Left hindlimb (tissue), 1 donor: ENCODE measurements around the gene CDH4.

Source experiments
- DNase-seq: peaks from one replicate; pipeline ENCODE4 v3.0.0-alpha.2; 2018

The CDH4 gene

DNA sequence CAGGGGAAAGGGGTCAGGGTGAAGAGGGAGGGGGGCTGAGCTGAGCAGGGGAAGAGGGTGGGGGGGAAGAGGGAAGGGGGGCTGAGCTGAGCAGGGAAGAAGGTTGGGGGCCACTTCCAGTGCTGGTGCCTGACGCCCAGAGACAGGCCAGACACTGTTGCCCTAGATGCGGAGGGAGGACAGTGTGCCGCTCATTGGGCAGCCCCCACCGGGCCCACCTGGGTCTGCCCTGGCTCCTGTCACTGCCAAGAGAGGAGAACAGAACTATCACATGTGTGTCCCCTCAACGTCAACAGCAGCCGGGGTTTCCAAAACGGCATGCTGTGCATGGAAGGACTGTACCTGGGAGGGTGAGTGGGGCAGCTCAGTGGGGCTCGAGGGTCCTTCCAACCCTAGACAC lies 342.1 kb downstream of the CDH4 start:
- no peak for DNase-seq

DNA sequence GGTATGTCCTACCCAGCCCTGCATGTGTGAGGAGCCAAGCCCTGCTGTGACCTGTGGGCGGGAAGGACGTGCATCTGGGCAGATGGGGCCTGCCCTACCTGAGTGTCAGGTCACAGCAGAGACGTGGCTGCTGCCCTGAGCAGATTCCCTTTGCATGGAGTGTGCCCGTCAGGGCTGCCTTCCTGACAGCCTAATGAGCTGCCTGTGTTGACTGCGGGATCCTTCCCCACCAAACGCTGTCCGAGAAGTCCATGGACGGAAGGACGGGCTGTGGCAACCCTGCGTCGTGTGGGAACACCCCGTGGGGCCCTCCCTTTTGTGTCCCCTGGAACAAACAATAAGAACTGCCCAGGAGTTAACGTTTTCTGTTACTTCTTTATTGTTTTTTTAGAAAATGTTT lies 343.2 kb downstream of the CDH4 start:
- no peak for DNase-seq

DNA sequence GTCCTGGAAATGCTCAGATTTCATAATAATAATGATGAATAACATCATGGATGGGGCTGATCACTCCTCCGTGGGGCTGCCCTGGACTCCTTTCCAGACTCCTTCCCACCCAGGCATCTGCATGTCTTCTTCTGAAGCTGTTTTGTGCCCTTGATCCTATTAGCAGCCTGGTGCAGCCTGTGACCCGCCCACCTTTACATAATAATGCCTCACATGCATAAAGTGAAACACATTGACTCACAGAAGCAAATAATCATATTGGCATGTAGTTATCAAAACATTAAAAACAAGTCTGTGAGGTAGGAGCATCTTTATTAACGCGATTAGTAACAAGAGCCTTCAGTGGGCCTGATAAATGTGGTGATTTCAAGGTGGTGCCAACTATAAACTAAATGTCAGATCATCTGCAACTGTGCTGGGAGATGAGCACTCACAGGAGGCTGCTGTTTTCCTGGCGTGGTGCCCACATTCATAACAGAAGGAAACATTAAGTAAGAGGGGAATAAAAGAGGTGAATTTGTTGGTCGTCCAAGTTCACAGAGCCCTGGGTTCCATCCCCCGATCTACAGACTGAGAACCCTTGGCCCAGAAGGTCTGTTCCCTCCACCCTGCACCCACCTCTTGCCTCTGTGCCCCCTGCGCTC lies 344.7 kb downstream of the CDH4 start:
- DNase-seq = no peak

DNA sequence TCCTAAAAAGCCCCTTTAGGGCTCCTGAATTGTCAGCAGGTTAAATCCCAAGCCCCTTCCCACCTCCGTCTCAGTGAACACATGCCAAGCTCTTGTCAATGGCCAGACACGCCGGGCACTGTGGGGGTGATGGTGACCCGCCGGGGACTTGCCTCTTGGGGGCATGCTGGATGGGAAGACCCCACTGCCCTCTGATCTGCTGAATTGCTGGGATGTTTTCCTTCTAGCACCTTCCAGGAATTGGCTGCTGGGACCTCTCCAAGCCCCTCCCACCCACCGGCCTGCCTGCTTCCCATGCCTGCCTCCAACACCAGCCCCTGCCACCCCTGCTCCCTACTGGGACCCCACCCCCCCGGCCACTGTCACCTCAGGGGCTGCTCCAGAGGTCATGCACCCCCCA lies 345.9 kb downstream of the CDH4 start:
- DNase-seq = no peak

DNA sequence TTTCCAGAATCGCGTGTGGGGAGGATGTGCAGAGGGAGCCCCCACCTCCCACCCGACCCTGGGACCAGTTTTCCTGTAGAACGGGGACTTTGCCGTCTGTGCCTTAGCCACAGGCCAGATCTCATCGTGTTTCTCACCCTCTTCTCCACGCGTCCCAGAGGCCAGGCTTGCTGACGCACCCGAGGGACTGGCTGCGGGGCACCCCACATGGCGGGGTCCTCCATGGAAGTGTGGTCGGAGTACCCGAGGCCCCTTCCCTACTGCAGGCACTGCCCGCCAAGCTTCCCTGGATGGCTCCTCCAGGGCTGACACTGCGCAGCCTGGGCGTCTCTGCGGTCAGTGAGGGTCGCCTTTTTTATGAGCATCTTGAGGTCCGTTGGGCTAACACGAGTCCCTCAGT lies 346.5 kb downstream of the CDH4 start:
- DNase-seq = no peak

DNA sequence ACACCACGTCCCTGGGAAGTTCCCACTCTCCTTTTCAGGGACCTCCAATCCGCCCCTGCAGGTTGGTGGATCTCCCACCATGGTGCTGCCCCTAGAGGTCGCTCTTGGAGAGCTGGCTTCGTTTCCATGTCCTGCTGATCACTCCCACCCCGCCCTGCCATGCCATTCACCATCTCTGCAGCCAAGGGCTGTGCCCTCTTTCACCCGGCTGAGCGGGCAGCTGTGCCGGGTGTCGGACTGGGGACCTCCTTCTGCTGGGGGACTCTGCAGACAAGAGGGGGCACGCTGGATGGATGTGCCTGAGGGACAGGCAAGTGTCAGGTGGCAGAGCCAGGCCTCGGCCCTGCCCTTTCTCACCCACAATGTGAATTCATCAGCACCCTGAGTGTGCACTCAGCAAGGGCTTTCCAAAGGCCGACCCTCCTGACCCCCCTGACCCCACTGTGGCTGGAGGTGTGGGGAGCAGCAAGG lies 347.0 kb downstream of the CDH4 start:
- DNase-seq = no peak

DNA sequence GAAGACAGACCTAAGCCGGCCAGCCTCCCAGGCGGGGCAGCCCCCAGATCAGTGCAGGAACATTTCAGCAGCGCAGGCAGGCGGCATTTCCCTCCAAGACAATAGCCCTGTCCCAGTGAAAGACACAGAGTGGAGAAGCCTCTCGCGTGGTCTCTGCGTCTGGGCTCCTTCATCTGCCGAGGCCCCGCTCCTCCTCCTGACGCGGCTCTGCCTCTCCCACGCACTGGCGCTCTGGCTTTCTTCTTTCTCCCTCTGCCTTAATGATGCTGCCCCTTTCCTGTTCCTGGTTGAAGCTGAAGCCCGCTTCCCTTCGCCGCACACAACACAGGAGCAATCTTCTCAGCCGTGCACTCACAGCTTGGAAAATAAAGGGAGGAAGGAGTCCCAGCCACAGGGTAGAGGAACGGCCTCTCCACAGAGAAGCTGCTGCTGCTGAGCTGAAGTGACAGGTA lies 347.5 kb downstream of the CDH4 start:
- DNase-seq = no peak

DNA sequence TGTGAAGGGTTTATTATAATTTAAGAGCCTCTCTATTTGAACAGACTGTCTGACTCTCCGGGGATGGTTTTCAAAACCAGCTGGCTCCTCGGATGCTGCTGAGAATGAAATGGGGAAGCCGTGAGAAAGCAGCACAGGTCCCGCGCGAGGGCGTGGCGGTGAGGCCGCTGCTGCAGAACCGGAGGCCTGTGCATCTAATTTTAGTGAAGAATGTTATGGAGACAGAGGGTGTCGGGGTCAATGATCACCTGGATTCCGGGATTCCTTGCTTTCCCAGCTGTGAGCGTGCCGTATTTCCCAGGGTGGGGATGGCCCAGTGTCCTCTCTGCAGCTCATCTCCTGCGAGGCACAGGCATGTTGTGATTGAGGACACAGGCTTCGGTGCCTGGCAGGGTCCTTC lies 348.0 kb downstream of the CDH4 start:
- DNase-seq = no peak

DNA sequence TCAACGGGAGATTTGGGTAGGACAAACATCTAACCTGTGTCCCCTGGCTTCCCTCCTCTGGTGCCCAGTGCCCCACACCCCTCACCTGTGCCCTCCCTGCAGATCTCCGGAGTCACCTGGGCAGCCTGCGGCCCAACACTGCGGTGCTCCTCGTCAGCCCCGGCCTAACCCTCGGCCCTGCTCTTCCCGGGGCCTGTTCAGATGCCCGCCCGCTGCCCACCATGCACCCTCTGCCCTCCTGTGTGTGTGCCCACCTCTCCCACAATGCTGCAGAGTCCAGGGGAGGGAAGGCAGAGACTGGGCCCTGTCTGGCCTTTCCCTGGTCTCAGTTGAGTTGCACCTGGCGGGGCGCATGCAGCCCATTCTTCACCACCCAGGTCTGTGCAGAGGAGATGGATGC lies 349.3 kb downstream of the CDH4 start:
- no peak for DNase-seq

DNA sequence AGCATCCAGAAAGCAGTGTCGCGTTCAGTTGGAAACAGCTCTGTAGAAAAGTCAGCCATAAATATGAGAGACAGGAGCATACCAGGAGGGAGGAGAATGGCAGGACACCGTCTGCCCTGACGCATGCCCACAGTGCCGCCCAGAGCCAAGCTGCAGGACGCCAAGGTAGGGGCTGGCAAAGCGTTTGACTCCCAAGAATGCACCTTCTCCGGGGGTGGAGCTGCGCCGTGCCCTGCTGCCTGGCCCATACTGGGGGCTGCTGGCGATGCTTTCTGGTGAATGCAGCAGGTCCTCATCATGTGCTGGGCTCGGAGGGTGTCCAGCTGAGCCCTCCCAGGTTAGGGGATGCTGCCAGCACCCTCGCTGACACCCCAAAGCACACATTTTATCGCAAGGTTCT lies 349.8 kb downstream of the CDH4 start:
- DNase-seq = no peak

DNA sequence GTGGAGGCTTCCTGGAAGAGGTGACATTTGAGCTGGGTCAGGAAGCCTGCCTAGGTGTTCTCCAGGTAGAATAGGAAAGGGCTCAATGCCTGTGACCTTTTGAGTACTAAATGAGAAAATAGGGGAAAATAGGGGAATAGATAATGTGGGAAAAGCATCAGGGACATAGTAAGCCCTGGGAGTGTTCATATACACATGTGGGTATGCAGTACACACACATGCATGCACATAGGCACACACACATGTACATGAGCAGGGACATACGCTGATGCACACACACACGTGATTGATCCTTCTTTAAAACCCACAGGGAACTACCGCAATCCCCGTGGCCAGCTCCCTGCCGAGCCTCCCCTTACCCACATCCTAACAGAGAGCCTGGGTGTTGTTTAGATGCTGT lies 351.7 kb downstream of the CDH4 start:
- no peak for DNase-seq

DNA sequence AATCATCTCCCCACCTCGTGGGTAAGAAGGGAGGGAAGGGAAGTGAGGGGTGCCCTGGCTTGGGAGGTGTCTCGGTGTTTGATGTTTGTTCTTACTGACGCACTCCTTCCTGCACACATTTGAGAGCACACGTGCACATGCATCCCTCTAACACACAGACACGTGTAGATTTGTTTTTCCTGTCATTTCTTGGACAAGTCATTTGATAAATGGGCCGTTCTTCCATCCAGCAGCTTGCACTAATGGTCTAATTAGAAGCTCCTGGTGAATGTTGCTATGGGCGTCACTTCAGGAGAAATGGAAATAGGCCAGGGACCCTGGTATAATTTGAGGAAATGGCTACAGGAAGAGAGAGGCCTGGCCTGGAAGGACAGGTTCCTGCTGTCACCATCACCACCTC lies 352.5 kb downstream of the CDH4 start:
- DNase-seq = no peak

DNA sequence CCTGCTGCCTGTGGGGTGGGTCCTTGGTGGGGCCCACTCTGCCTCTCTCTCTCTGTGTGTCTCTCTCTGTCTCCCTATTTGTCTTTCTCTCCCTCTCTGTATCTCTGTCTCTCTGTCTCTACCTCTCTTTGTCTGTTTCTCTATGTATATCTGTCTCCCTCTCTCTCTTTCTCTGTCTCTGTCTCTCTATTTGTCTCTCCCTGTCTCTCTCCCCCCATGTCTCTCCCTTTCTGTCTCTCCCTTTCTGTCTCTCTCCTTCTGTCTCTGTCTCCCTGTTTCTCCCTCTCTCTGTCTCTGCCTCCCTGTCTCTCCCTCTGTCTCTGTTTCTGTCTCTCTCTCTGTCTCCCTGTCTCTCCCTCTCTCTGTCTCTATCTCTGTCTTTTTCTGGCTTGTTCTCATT lies 353.2 kb downstream of the CDH4 start:
- DNase-seq = no peak

DNA sequence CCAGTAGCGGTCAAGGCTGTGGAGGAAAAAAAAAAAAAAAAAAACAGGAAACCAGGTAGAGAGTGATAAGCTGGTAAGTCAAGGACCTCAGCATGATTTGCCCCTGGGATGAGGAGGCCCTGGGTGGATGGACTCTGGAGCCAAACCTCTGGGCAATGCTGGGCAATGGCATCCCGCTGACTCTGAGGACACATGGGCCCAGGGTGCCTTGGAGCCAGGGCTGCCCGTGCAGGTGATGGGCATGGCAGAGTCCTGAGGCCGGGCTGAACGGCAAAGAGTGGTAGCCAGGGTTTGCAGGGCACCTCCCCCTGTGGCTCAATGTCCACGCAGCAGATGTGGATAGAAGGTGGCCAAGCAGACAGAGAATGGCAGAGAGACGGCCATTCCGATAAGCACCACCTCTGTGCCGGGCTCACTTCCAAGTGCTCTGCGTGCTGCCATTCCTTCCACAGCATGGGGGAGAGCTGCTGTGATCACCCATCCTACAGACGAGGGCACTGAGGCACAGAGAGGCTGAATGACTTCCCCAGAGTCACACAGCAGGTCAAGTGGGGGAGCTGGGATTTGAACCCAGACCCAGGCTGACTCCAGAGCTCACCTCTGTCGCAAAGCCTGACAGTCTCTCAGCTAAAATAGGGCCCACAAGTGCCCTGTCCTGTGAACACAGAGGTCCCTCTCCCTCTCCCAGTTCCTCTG lies 353.9 kb downstream of the CDH4 start:
- DNase-seq = no peak

DNA sequence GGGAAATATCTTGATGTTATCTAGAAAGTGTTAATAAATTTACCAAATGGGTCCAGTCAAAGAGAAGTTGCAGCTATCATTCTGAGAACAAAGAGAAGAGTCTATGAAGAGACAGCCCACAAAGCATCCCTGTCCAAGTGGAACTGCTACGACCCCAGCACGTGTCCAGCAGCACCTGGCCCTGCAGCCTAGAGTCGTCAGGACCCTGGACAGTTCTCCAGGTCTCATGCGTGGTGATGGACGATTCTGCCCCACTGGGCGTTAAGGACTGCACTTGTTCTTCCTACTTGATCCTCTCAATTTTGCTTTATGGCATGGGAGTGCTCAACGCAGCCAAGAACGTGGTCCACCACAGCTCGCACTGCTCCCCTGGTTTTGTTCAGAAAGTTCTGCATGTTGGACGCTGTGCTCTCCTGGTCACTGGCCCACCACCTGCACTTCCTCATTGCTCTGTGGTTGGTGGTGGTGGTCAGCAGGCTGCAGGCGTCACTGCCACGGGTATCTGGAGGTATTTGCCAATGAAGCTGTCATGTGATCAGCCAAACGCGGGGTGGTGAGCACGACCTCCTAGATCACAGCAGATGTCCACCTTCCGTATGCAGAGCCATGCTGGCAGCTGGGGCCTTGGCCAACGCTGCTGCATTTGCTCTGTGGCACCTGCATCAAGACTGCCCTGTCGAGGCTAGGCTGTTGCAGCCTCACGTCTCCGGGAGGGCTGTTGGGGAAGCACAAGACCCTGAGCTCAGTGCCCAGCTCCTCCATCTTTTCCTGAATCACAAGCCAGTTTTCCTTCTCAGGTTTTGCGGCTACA lies 356.4 kb downstream of the CDH4 start:
- no peak for DNase-seq

DNA sequence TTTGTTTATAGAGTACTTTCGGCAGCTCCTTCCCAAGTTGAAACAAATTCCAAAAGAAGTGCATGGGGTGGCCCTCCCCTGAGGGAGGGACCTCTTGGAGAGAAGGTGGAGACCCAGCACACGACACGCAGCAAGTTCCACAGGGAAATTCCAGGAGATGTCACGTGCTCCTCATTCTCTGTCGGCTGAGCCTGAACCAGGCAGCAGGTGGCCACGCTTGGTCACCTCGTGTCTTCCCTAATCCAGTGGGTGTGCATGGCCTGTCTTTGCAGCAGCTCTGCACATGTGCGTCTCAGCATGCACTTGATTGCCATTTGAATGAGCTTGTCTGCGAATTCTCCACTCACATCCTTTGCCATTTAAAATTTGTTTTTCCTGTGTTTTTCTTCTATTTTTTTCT lies 357.4 kb downstream of the CDH4 start:
- no peak for DNase-seq

DNA sequence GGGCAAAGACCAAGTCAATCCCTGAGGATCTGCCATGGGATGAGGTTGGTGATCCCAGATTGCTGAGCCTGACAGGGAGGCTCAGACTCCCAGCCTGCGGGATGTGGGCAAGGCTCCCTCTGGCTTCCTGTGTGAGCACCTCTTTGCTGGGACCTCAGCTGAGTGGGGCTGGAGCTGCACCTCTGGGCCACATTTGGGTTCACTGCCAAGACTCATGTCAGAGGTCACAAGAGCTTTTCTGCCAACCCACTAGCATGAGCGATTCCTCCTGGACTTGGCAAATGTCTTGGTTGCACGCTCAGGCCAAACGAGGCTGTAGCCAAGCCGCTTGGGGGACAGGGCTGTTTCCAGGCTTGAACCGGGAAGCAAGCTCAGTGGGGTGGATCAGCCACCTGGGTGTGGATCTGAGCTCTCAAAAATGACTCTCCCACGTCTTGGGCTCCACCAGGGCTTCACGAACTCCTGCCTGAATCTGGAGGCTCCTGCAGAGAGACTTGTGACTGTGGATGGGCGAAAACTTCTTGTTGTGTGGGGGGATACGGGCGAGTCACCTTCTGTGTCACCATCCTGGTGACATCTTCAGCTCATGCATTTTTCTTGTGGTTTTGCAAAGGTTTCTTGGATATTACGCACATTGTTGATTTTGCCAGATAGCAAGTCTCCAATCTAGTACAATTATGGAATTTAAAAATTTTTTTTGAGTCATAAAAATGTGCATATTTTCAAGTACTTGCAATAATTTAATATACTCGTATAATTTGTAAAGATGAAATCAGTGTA lies 359.5 kb downstream of the CDH4 start:
- DNase-seq = no peak

DNA sequence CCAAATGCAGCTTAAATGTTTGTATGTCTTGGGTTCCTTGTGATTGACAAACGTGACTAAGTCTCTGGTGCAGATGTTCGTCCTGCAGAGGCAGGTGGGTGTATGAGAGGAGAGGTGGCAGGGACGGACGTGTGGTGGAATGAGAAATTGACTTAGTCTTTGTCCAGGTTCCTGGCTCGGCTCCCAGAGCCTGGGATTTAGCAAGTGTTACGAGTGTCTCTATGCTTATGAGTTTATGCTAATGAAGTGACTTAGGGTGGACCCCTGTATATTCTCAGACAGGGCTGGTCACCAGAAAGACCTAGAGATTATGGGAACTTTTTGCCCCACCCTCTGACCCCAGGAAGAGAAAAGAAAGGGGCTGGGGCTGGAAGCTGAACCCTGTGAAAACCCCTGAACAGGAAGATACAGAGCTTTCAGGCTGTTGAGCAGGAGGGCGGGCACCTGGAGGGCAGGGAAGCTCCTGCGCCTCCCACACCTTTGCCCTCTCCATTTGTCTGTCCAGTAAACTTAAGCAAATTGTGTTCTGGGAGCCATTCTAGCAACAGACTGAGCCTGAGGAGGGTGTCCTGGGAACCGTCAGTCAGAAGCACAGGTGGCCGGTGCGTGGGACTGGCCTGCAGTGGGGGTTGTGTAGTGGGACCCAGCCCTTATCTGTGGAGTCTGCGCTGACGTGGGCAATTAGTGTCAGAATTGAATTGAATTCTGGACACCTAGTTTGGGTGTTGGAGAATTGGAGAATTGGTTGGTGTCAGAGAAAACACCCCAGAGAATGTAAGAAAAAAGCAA lies 362.1 kb downstream of the CDH4 start:
- no peak for DNase-seq

DNA sequence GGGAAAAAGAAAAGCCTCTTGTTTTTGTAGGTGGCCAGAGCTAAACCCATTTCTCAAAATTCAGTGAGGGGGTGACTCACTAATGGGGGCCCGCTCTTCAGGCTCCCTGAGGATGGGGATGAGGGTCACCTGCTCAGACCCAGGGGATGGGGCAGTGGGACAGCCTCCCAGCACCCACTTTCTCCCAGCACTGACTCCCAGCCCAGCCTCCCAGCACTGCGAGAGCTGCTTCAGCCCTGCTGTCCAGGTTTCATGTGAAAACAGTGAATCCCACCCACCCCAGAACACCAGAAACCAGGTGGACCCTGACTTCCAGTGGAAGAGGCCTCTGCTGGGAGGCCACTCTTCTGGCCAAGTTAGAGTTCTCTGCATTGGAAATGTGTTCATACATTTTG lies 362.6 kb downstream of the CDH4 start:
- DNase-seq = no peak

DNA sequence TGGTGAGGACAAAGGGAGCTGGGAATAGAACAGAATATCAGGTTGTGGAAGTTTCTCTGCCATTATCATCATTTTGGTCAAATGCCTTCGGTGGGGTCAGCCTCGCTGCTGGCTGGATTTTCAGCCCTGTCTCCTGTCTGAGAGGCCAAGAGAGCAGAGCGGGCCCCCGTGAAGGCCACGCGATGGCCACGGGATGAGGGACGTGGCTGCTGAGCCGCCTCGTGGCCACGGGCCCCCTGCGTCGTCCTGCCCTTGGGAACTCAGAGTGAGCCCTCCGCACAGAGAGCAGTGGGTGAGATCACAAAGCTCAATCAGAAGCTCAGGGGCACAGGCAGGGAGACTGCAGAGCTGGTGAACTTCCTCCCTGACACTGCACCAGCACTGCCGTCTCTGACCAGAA lies 363.7 kb downstream of the CDH4 start:
- DNase-seq = no peak

DNA sequence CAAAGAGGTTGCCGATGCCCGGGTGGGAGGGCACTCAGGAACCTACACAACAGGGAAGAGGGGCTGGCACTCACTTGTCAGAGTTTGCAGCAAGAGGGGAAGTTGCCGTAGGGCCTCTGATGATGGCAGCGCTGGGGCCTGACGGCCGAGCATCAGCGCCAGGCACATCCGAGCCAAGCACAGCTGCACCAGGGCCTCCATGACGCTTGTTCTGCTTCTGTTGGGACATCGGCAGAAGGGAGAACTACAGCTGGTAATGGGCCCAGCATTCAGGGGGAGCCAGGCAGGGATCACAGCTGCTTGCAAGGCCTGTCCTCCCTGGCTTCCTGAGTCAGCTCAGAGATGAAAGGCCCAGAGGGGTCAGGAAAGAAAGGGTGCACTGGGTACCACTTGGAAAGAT lies 367.7 kb downstream of the CDH4 start:
- no peak for DNase-seq

DNA sequence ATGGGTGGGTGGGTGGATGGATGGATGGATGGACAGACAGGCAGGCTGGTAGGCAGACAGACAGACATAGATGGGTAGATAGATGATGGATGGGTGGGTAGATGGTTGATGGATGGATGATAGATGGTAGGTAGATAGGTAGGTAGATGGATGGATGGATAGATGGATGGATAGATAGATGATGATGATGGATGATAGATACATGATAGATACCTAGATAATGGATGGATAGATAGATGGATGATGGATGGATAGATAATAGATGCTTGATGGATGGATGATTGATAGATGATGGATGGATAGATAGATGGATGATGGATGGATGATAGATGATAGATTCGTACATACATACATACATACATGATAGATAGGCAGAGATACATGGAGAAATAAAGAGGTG lies 368.1 kb downstream of the CDH4 start:
- no peak for DNase-seq
